ENCODE results near the gene CARMIL1. TPM values are rescaled to one million over a fixed set of nuclear protein-coding genes. Genes with fewer than 3 reads are reported as not detected.

Gene CARMIL1
- total and polyA plus RNA-seq, 10 of the 15 experiments (the other 5 are each of a cell fraction or from before 2014, with no cell fraction given), result 6.4 to 18.1 (median 10.3) TPM

DNA sequence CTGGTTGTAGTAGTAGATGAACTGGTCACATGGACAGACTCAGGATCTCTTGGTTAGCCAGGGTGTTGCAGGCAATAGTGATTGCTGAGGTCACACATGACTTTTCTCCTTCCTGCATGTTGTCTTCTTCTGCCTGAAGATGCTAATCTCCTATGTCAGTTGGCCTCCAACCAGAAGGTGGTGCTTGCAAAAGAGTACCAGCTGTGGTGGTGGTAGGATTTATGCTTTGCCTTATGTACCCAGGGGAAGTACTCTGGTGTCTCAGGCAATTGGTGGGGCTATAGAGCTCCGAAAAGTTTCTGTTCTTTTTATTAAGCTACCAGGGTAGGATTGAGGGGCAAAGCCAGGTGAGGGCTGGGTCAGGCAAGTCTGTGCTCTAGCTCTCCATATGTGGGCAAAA is 98.5 kb downstream of the CARMIL1 start:
- in situ Hi-C loops (cut with MboI) (no loop called here), intact Hi-C loops (cut with micrococcal nuclease; ENCODE audit: unreplicated experiment) (no loop called here)
- POLR2A ChIA-PET, result interaction anchor here (0.6 to 2.8 kb wide), 4 partner anchors 10 to 216 kb away, joined by 3 to 9 read pairs (median 4); no protein-coding TSS in a partner anchor
- Histone ChIP-seq H4K20me1 (ENCODE audit: control insufficient read depth, insufficient read depth) (no peaks in the 10 kb centered on the region), H3K4me3 (no peak overlapping the region), H3K4me2 (ENCODE audit: control insufficient read depth, insufficient read depth) (no peak overlapping the region), H2AFZ (ENCODE audit: control insufficient read depth, low read depth, low read length) (no peak overlapping the region), H3K4me1 (ENCODE audit: control insufficient read depth, insufficient read depth, low read length) (peaks cover 4% of the 10 kb centered on the region; the same call in 1 of the 2 replicates), H3K27ac (ENCODE audit: control insufficient read depth, insufficient read depth) (no peak overlapping the region), H3K9ac (ENCODE audit: control insufficient read depth, insufficient read depth, low read length) (no peak overlapping the region), H3K79me2 (ENCODE audit: control insufficient read depth, insufficient read depth, low read length) (peaks cover 4% of the 10 kb centered on the region), H3K9me3 (replicated peaks; ENCODE audit: control insufficient read depth, insufficient read depth, low read length) (peaks cover 1% of the 10 kb centered on the region; the same call in 1 of the 3 replicates), H3K27me3 (replicated peaks in 1 of 2; ENCODE audit: control insufficient read depth in 2 of 2, insufficient read depth in 2 of 2, low read length in 1 of 2) (no peaks in the 10 kb centered on the region), H3K36me3 (ENCODE audit: control insufficient read depth in 2 of 2, insufficient read depth in 2 of 2, low read length in 1 of 2) (no peaks in the 10 kb centered on the region; a peak in 1 of 4 replicates)
- no peak for FAIRE-seq
- no TSS peak for BruUV-seq (replicated peaks)
- TF ChIP-seq SRF (IDR thresholded peaks at IDR 0.05; ENCODE audit: low read depth in 2 of 2, low read length in 2 of 2) (no peak), RAD21 (IDR thresholded peaks at IDR 0.05; ENCODE audit: insufficient read depth, low read depth, low read length) (no peak), BMI1 (IDR thresholded peaks at IDR 0.05; ENCODE audit: borderline replicate concordance) (no peak), SMAD1 (IDR thresholded peaks at IDR 0.05; ENCODE audit: low read depth, partially characterized antibody) (no peak), CBX5 (IDR thresholded peaks at IDR 0.05; ENCODE audit: low read depth) (no peak), ESRRA (IDR thresholded peaks at IDR 0.05; ENCODE audit: low read length) (no peak), CBFB (IDR thresholded peaks at IDR 0.05; ENCODE audit: low read depth) (no peak), WRNIP1 (IDR thresholded peaks at IDR 0.05; ENCODE audit: borderline replicate concordance, low read depth, low read length) (no peak), TAF1 (IDR thresholded peaks at IDR 0.05; ENCODE audit: borderline replicate concordance, low read depth, low read length) (no peak), ZNF207 (IDR thresholded peaks at IDR 0.05; ENCODE audit: borderline replicate concordance) (no peak)
- TF ChIP-seq, protein P1, sequence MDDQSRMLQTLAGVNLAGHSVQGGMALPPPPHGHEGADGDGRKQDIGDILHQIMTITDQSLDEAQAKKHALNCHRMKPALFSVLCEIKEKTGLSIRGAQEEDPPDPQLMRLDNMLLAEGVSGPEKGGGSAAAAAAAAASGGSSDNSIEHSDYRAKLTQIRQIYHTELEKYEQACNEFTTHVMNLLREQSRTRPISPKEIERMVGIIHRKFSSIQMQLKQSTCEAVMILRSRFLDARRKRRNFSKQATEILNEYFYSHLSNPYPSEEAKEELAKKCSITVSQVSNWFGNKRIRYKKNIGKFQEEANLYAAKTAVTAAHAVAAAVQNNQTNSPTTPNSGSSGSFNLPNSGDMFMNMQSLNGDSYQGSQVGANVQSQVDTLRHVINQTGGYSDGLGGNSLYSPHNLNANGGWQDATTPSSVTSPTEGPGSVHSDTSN (IDR thresholded peaks at IDR 0.05; ENCODE audit: insufficient replicate concordance, low read depth, low read length), result no peak
- TF ChIP-seq, protein P2, sequence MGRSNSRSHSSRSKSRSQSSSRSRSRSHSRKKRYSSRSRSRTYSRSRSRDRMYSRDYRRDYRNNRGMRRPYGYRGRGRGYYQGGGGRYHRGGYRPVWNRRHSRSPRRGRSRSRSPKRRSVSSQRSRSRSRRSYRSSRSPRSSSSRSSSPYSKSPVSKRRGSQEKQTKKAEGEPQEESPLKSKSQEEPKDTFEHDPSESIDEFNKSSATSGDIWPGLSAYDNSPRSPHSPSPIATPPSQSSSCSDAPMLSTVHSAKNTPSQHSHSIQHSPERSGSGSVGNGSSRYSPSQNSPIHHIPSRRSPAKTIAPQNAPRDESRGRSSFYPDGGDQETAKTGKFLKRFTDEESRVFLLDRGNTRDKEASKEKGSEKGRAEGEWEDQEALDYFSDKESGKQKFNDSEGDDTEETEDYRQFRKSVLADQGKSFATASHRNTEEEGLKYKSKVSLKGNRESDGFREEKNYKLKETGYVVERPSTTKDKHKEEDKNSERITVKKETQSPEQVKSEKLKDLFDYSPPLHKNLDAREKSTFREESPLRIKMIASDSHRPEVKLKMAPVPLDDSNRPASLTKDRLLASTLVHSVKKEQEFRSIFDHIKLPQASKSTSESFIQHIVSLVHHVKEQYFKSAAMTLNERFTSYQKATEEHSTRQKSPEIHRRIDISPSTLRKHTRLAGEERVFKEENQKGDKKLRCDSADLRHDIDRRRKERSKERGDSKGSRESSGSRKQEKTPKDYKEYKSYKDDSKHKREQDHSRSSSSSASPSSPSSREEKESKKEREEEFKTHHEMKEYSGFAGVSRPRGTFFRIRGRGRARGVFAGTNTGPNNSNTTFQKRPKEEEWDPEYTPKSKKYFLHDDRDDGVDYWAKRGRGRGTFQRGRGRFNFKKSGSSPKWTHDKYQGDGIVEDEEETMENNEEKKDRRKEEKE (IDR thresholded peaks at IDR 0.05), result no peak
- SMC1A ChIA-PET (ENCODE audit: uncharacterized antibody, unreplicated experiment), result interaction anchor here (0.9 to 1.8 kb wide), 7 partner anchors 8 to 109 kb away, joined by 3 to 10 read pairs (median 3); no protein-coding TSS in a partner anchor
- RAD21 ChIA-PET (ENCODE audit: unreplicated experiment), result interaction anchor here (0.7 to 2.6 kb wide), 3 partner anchors 10 to 283 kb away, joined by 3 to 8 read pairs (median 3); no protein-coding TSS in a partner anchor
- peak; percentile 55 for ATAC-seq
- WGBS (ENCODE audit: insufficient coverage, insufficient replicate concordance, low lambda C conversion rate, missing lambda C conversion rate), result 0% methylated on average over 1 of the region's 1 CpG
- no peak for DNase-seq (ENCODE audit: low read depth, low spot score)
- CTCF ChIA-PET, result interaction anchor here (0.9 to 2.2 kb wide), 6 partner anchors 10 to 179 kb away, joined by 4 to 8 read pairs (median 4); no protein-coding TSS in a partner anchor
